Fibroblast of lung (primary cell): ENCODE data around the gene GRK1. TPM values are rescaled to one million over a fixed set of nuclear protein-coding genes. Genes with fewer than 3 reads are reported as not detected.

Source experiments
- DNase-seq, 2 donors: peaks; one replicate each; pipeline versions ENCODE4 v3.0.0 to v3.0.0-alpha.2; 2010; ENCODE audit warnings: low read depth in 2 of 2
- H2AFZ ChIP-seq: 2 replicates; pipeline ENCODE4 v1.5.1; 2012; ENCODE audit warnings: low read length, control low read depth, inconsistent platforms
- H3K27ac ChIP-seq: 2 replicates; pipeline ENCODE4 v1.5.1; 2011; ENCODE audit warnings: low read length, control low read depth; ENCODE audit not compliant: insufficient read depth
- H3K27me3 ChIP-seq: 2 replicates; pipeline ENCODE4 v1.5.1; 2011; ENCODE audit warnings: mild to moderate bottlenecking, low read length; ENCODE audit not compliant: control insufficient read depth, insufficient read depth
- H3K36me3 ChIP-seq: 2 replicates; pipeline ENCODE4 v1.5.1; 2011; ENCODE audit warnings: low read length; ENCODE audit not compliant: control insufficient read depth, insufficient read depth
- H3K4me1 ChIP-seq: 2 replicates; pipeline ENCODE4 v1.5.1; 2011; ENCODE audit warnings: low read length; ENCODE audit not compliant: control insufficient read depth, insufficient read depth; ENCODE audit errors: extremely low read depth
- H3K4me2 ChIP-seq: 2 replicates; pipeline ENCODE4 v1.5.1; 2011; ENCODE audit warnings: low read length, control low read depth; ENCODE audit not compliant: insufficient read depth; ENCODE audit errors: extremely low read depth
- H3K4me3 ChIP-seq, 4 experiments: fragments of 200-600 bp in 1 of 4; sonication (generic) in 1 of 4; replicated peaks in 1 of 4; 2 replicates each; pipeline ENCODE4 v1.5.1; 2011 to 2016; ENCODE audit warnings: low read length in 4 of 4, low read depth in 3 of 4, mild to moderate bottlenecking in 3 of 4, control low read depth in 2 of 4, inconsistent platforms in 1 of 4, mixed read lengths in 1 of 4; ENCODE audit not compliant: insufficient read depth in 1 of 4; ENCODE audit errors: control extremely low read depth in 1 of 4
- H3K79me2 ChIP-seq: 2 replicates; pipeline ENCODE4 v1.5.1; 2012; ENCODE audit warnings: mild to moderate bottlenecking, low read length, inconsistent platforms; ENCODE audit not compliant: control insufficient read depth, insufficient read depth
- H3K9ac ChIP-seq: 2 replicates; pipeline ENCODE4 v1.5.1; 2011; ENCODE audit warnings: mild to moderate bottlenecking, low read length, control low read depth; ENCODE audit not compliant: insufficient read depth
- H3K9me3 ChIP-seq: 2 replicates; pipeline ENCODE4 v1.5.1; 2012; ENCODE audit warnings: low read depth, low read length; ENCODE audit not compliant: control insufficient read depth, insufficient read depth
- H4K20me1 ChIP-seq: 2 replicates; pipeline ENCODE4 v1.5.1; 2011; ENCODE audit warnings: low read length; ENCODE audit not compliant: control insufficient read depth, insufficient read depth; ENCODE audit errors: extremely low read depth
- EZH2 ChIP-seq: IDR thresholded peaks from 2 replicates; pipeline ENCODE4 v1.5.1; 2012; ENCODE audit warnings: low read length, control low read depth, mild to moderate bottlenecking; ENCODE audit errors: missing control alignments
- polyA plus RNA-seq, 2 donors: library from polyadenylated mRNA; depleted of rRNA in 1 of 2; stranded (reverse) in 1 of 2; unstranded in 1 of 2; fragments of >200 nt; gene quantifications; 2 replicates each; pipeline ENCODE4 v1.2.1, GENCODE V29; 2011 to 2012; ENCODE audit warnings: missing spikeins in 1 of 2
- total RNA-seq: library from RNA; depleted of rRNA; stranded (reverse); fragments of >200 nt; gene quantifications from 2 replicates; pipeline ENCODE4 v1.2.1, GENCODE V29; 2014
- TF ChIP-seq, protein P1 (sequence below), 2 donors: IDR thresholded peaks in 1 of 2; conservative IDR thresholded peaks in 1 of 2; 1 replicate in 1 of 2; 2 replicates in 1 of 2; pipeline ENCODE4 v1.5.1; 2011 to 2012; ENCODE audit warnings: low read length in 2 of 2, control low read depth in 1 of 2, inconsistent platforms in 1 of 2, low read depth in 1 of 2, mild to moderate bottlenecking in 1 of 2

GRK1 gene
- total and polyA plus RNA-seq, 2 donors (not counting 1 experiment from before 2014, with no cell fraction given): 0.17 TPM; not detected in 1

- Histone ChIP-seq H3K9ac (no peak overlapping the region), H3K4me1 (no peaks in the 10 kb centered on the region), H3K79me2 (no peaks in the 10 kb centered on the region), H3K4me2 (no peak overlapping the region), H4K20me1 (no peaks in the 10 kb centered on the region), H3K27me3 (no peaks in the 10 kb centered on the region), H3K4me3 (no peak overlapping the region), H3K36me3 (no peaks in the 10 kb centered on the region), H2AFZ (no peak overlapping the region), H3K9me3 (no peaks in the 10 kb centered on the region), H3K27ac (no peak overlapping the region)
- TF ChIP-seq EZH2: no peak
- no peak for DNase-seq
These were observed 101.2 kb downstream of the GRK1 start for GRCh38 chr13:113768018-113768905.

- DNase-seq: no peak
- Histone ChIP-seq H3K4me3 (no peak overlapping the region), H3K79me2 (no peaks in the 10 kb centered on the region), H4K20me1 (no peaks in the 10 kb centered on the region), H3K9ac (no peak overlapping the region), H3K9me3 (no peaks in the 10 kb centered on the region), H3K4me2 (no peak overlapping the region), H3K4me1 (no peaks in the 10 kb centered on the region), H3K27ac (no peak overlapping the region), H2AFZ (no peak overlapping the region), H3K36me3 (no peaks in the 10 kb centered on the region), H3K27me3 (no peaks in the 10 kb centered on the region)
- TF ChIP-seq, protein P1, sequence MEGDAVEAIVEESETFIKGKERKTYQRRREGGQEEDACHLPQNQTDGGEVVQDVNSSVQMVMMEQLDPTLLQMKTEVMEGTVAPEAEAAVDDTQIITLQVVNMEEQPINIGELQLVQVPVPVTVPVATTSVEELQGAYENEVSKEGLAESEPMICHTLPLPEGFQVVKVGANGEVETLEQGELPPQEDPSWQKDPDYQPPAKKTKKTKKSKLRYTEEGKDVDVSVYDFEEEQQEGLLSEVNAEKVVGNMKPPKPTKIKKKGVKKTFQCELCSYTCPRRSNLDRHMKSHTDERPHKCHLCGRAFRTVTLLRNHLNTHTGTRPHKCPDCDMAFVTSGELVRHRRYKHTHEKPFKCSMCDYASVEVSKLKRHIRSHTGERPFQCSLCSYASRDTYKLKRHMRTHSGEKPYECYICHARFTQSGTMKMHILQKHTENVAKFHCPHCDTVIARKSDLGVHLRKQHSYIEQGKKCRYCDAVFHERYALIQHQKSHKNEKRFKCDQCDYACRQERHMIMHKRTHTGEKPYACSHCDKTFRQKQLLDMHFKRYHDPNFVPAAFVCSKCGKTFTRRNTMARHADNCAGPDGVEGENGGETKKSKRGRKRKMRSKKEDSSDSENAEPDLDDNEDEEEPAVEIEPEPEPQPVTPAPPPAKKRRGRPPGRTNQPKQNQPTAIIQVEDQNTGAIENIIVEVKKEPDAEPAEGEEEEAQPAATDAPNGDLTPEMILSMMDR (conservative IDR thresholded peaks at IDR 0.05 in 1 of 2, IDR thresholded peaks at IDR 0.05 in 1 of 2; ENCODE audit: low read depth in 1 of 2, low read length in 2 of 2): no peak
- TF ChIP-seq EZH2: no peak
These were observed 102.1 kb downstream of the GRK1 start for GRCh38 chr13:113769106-113769505.

- no peak for DNase-seq
- TF ChIP-seq, protein P1 (conservative IDR thresholded peaks at IDR 0.05 in 1 of 2, IDR thresholded peaks at IDR 0.05 in 1 of 2; ENCODE audit: low read depth in 1 of 2, low read length in 2 of 2): no peak
- no peak for TF ChIP-seq EZH2
- H2AFZ ChIP-seq: no peak overlapping the region
These were observed 102.9 kb downstream of the GRK1 start for GRCh38 chr13:113769881-113770280.

More at GRCh38 chr13:113769881-113770280, 102.9 kb downstream of the GRK1 start:
- Histone ChIP-seq H3K9me3 (no peaks in the 10 kb centered on the region), H3K4me2 (no peak overlapping the region), H3K36me3 (no peaks in the 10 kb centered on the region), H3K79me2 (no peaks in the 10 kb centered on the region), H3K9ac (no peak overlapping the region), H3K4me3 (no peak overlapping the region), H4K20me1 (no peaks in the 10 kb centered on the region), H3K4me1 (peaks cover 2% of the 10 kb centered on the region), H3K27ac (no peak overlapping the region), H3K27me3 (no peaks in the 10 kb centered on the region)
